Mesendoderm (in vitro differentiated cells): ENCODE data around the gene RSBN1.

Source experiments
- DNase-seq: peaks from one replicate; pipeline ENCODE4 v3.0.0; 2013
- H2AK5ac ChIP-seq: 2 replicates; pipeline ENCODE4 v1.6.1; 2013; ENCODE audit warnings: low read length, inconsistent platforms
- H2BK120ac ChIP-seq: 2 replicates; pipeline ENCODE4 v1.6.1; 2013; ENCODE audit warnings: low read depth, mild to moderate bottlenecking, low read length, moderate library complexity, mixed read lengths
- H2BK15ac ChIP-seq: replicated peaks from 2 replicates; pipeline ENCODE4 v1.6.1; 2013; ENCODE audit warnings: low read depth, mild to moderate bottlenecking, moderate library complexity
- H2BK5ac ChIP-seq: 2 replicates; pipeline ENCODE4 v1.6.1; 2013; ENCODE audit warnings: low read length, inconsistent platforms
- H3K18ac ChIP-seq: 2 replicates; pipeline ENCODE4 v1.6.1; 2013; ENCODE audit warnings: mild to moderate bottlenecking, low read length, mixed read lengths
- H3K23ac ChIP-seq: one replicate; pipeline ENCODE4 v1.6.1; 2013; ENCODE audit warnings: low read length
- H3K27ac ChIP-seq: 2 replicates; pipeline ENCODE4 v1.5.1; 2013; ENCODE audit warnings: low read depth, mild to moderate bottlenecking, inconsistent platforms, low read length, moderate library complexity
- H3K27me3 ChIP-seq: 2 replicates; pipeline ENCODE4 v1.6.1; 2013; ENCODE audit warnings: low read length, control low read depth, mild to moderate bottlenecking, inconsistent platforms; ENCODE audit not compliant: insufficient read depth, poor library complexity
- H3K36me3 ChIP-seq: 2 replicates; pipeline ENCODE4 v1.6.1; 2013; ENCODE audit warnings: low read length, inconsistent platforms; ENCODE audit not compliant: control insufficient read depth, insufficient read depth
- H3K4ac ChIP-seq: one replicate; pipeline ENCODE4 v1.6.1; 2013; ENCODE audit warnings: low read depth, mild to moderate bottlenecking, low read length, moderate library complexity
- H3K4me1 ChIP-seq: 2 replicates; pipeline ENCODE4 v1.6.1; 2013; ENCODE audit warnings: low read depth, low read length, inconsistent platforms; ENCODE audit not compliant: control insufficient read depth
- H3K4me2 ChIP-seq: 2 replicates; pipeline ENCODE4 v1.6.1; 2013; ENCODE audit warnings: low read length
- H3K4me3 ChIP-seq: 2 replicates; pipeline ENCODE4 v1.5.1; 2013; ENCODE audit warnings: mild to moderate bottlenecking, low read length
- H3K56ac ChIP-seq: one replicate; pipeline ENCODE4 v1.6.1; 2013; ENCODE audit warnings: low read length
- H3K79me1 ChIP-seq: 2 replicates; pipeline ENCODE4 v1.6.1; 2013; ENCODE audit warnings: low read length, inconsistent platforms
- H3K79me2 ChIP-seq: 2 replicates; pipeline ENCODE4 v1.6.1; 2013; ENCODE audit warnings: mild to moderate bottlenecking, low read length; ENCODE audit not compliant: control insufficient read depth, insufficient read depth
- H3K9ac ChIP-seq: 2 replicates; pipeline ENCODE4 v1.6.1; 2013; ENCODE audit warnings: low read length, inconsistent platforms
- H4K5ac ChIP-seq: one replicate; pipeline ENCODE4 v1.6.1; 2013; ENCODE audit warnings: low read length
- H4K8ac ChIP-seq: one replicate; pipeline ENCODE4 v1.6.1; 2013; ENCODE audit warnings: low read depth, mild to moderate bottlenecking, control low read depth, low read length, moderate library complexity
- WGBS: extraction: QIAGEN DNeasy Blood & Tissue Kit; methylation state at CpG from one replicate; pipeline ENCODE4 v1.1.7; 2013; ENCODE audit warnings: low lambda C conversion rate, missing lambda C conversion rate; ENCODE audit not compliant: insufficient coverage; ENCODE audit errors: extremely low coverage; 5-methylcytosine and 5-hydroxymethylcytosine counted together

Gene RSBN1

GRCh38 chr1:113804421-113805255 lies 7.6 kb downstream of the RSBN1 start:
- Histone ChIP-seq H3K4me3 (no peak overlapping the region), H2BK120ac (no peak overlapping the region), H3K79me2 (peaks cover 35% of the 10 kb centered on the region), H3K9ac (no peak overlapping the region), H2AK5ac (no peak overlapping the region), H3K23ac (no peak overlapping the region), H3K27me3 (no peaks in the 10 kb centered on the region), H3K27ac (no peak overlapping the region), H4K8ac (no peak overlapping the region), H2BK15ac (no peak overlapping the region), H3K4me2 (no peak overlapping the region), H3K4me1 (no peaks in the 10 kb centered on the region), H2BK5ac (no peak overlapping the region), H3K36me3 (no peaks in the 10 kb centered on the region), H3K79me1 (peaks cover 2% of the 10 kb centered on the region), H3K56ac (no peak overlapping the region), H3K18ac (no peak overlapping the region), H3K4ac (no peak overlapping the region), H4K5ac (no peak overlapping the region)
- no CpG with 5 or more reads among the region's 8 CpGs for WGBS
- DNase-seq = peak; percentile 51

- Histone ChIP-seq H2BK5ac (no peak overlapping the region), H3K27ac (no peak overlapping the region), H3K4me1 (no peaks in the 10 kb centered on the region), H4K8ac (no peak overlapping the region), H3K23ac (no peak overlapping the region), H3K4me2 (no peak overlapping the region), H4K5ac (no peak overlapping the region), H2BK15ac (no peak overlapping the region), H2BK120ac (no peak overlapping the region), H3K36me3 (no peaks in the 10 kb centered on the region), H3K9ac (no peak overlapping the region), H3K27me3 (no peaks in the 10 kb centered on the region), H3K4ac (no peak overlapping the region), H3K18ac (no peak overlapping the region), H3K4me3 (no peak overlapping the region), H3K56ac (no peak overlapping the region), H3K79me1 (peaks cover 4% of the 10 kb centered on the region), H3K79me2 (peaks cover 23% of the 10 kb centered on the region), H2AK5ac (no peak overlapping the region)
- no peak for DNase-seq
- no CpG with 5 or more reads among the region's 3 CpGs for WGBS
Measured at GRCh38 chr1:113802367-113803007, 9.8 kb downstream of the RSBN1 start.

GRCh38 chr1:113800487-113800886 lies 11.8 kb downstream of the RSBN1 start:
- H4K8ac ChIP-seq = no peak overlapping the region
- no peak overlapping the region for H3K4me3 ChIP-seq
- H4K5ac ChIP-seq = no peak overlapping the region
- H3K56ac ChIP-seq = no peak overlapping the region
- H3K23ac ChIP-seq = no peak overlapping the region
- H3K36me3 ChIP-seq = no peaks in the 10 kb centered on the region
- no peak overlapping the region for H2BK15ac ChIP-seq
- no peak overlapping the region for H2BK120ac ChIP-seq
- no CpG with 5 or more reads among the region's 3 CpGs for WGBS
- DNase-seq = no peak
- no peak overlapping the region for H3K4ac ChIP-seq
- no peak overlapping the region for H3K27ac ChIP-seq
- H3K18ac ChIP-seq = no peak overlapping the region
- H3K79me1 ChIP-seq = peaks cover 4% of the 10 kb centered on the region
- H3K4me2 ChIP-seq = no peak overlapping the region
- no peak overlapping the region for H3K9ac ChIP-seq
- no peak overlapping the region for H2AK5ac ChIP-seq
- peaks cover 13% of the 10 kb centered on the region for H3K79me2 ChIP-seq
- no peaks in the 10 kb centered on the region for H3K27me3 ChIP-seq
- no peak overlapping the region for H2BK5ac ChIP-seq
- H3K4me1 ChIP-seq = no peaks in the 10 kb centered on the region

- H3K27me3 ChIP-seq = no peaks in the 10 kb centered on the region
- H3K23ac ChIP-seq = no peak overlapping the region
- WGBS = no CpG with 5 or more reads among the region's 4 CpGs
- no peak overlapping the region for H2BK5ac ChIP-seq
- H3K9ac ChIP-seq = no peak overlapping the region
- H3K27ac ChIP-seq = no peak overlapping the region
- no peak overlapping the region for H3K4me3 ChIP-seq
- H3K79me1 ChIP-seq = peaks cover 8% of the 10 kb centered on the region
- no peaks in the 10 kb centered on the region for H3K36me3 ChIP-seq
- H3K4me1 ChIP-seq = no peaks in the 10 kb centered on the region
- H4K8ac ChIP-seq = no peak overlapping the region
- no peak overlapping the region for H3K4ac ChIP-seq
- H3K18ac ChIP-seq = no peak overlapping the region
- no peak overlapping the region for H3K4me2 ChIP-seq
- no peak for DNase-seq
- no peak overlapping the region for H2AK5ac ChIP-seq
- H3K56ac ChIP-seq = no peak overlapping the region
- no peak overlapping the region for H4K5ac ChIP-seq
- H2BK120ac ChIP-seq = no peak overlapping the region
- H3K79me2 ChIP-seq = peaks cover 3% of the 10 kb centered on the region
- no peak overlapping the region for H2BK15ac ChIP-seq
Measured at GRCh38 chr1:113797472-113797871, 14.8 kb downstream of the RSBN1 start.

- no CpG with 5 or more reads among the region's 9 CpGs for WGBS
- DNase-seq = no peak
- Histone ChIP-seq H2BK5ac (no peak overlapping the region), H3K79me2 (peaks cover 2% of the 10 kb centered on the region), H3K4me2 (no peak overlapping the region), H2BK120ac (no peak overlapping the region), H3K27me3 (no peaks in the 10 kb centered on the region), H2BK15ac (no peak overlapping the region), H3K4ac (no peak overlapping the region), H4K5ac (no peak overlapping the region), H4K8ac (no peak overlapping the region), H3K4me3 (no peak overlapping the region), H2AK5ac (no peak overlapping the region), H3K9ac (no peak overlapping the region), H3K56ac (no peak overlapping the region), H3K4me1 (no peaks in the 10 kb centered on the region), H3K79me1 (peaks cover 9% of the 10 kb centered on the region), H3K36me3 (no peaks in the 10 kb centered on the region), H3K23ac (no peak overlapping the region), H3K18ac (no peak overlapping the region), H3K27ac (no peak overlapping the region)
Measured at GRCh38 chr1:113793878-113794834, 18.1 kb downstream of the RSBN1 start.
